ENCODE results near the gene PLCB3.

Gene PLCB3

DNA sequence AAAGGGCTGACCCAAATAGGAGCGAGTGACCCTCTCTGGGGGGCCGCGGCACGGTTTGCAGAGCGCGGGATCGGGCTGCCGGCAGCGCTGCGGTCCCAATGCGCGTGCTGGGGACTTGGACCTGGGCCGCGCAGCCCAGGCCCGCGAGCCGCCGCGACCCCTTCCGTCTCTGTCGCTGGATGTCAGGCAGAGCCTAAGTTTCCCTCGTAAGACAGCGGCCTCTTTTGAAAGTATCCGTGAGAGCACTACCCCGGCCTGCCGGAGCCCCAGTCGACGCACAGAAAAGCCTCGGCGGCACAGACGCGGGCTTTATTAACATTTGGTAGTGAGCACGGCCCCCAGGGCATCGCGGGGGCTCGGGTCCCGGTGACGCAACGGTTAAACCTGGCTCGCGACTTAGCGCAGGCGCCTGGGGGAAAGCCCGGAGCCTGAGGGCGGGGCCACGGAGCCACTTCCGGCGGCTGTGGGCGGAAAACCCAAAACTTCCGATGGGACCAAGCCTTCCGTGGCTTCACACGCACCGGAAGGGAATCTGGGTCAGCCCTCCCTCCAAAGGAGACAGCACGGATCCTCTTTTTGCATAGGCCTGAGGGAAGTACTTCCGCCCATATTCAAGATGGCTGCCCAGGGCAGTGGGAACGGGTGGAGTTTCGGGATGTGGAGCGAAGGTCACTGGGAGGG, 18.4 kb downstream of the PLCB3 start:
- peak; percentile 98 for DNase-seq
- Histone ChIP-seq H3K36me3 (peaks cover 26% of the 10 kb centered on the region), H3K4me3 (ENCODE audit: low read depth, low read length) (peak overlapping the region; percentile 82), H3K27me3 (ENCODE audit: insufficient read depth, low read depth, severe bottlenecking) (no peaks in the 10 kb centered on the region), H3K27ac (peak overlapping the region; percentile 79), H3K9me3 (ENCODE audit: severe bottlenecking) (no peaks in the 10 kb centered on the region)
- TF ChIP-seq, protein P1, sequence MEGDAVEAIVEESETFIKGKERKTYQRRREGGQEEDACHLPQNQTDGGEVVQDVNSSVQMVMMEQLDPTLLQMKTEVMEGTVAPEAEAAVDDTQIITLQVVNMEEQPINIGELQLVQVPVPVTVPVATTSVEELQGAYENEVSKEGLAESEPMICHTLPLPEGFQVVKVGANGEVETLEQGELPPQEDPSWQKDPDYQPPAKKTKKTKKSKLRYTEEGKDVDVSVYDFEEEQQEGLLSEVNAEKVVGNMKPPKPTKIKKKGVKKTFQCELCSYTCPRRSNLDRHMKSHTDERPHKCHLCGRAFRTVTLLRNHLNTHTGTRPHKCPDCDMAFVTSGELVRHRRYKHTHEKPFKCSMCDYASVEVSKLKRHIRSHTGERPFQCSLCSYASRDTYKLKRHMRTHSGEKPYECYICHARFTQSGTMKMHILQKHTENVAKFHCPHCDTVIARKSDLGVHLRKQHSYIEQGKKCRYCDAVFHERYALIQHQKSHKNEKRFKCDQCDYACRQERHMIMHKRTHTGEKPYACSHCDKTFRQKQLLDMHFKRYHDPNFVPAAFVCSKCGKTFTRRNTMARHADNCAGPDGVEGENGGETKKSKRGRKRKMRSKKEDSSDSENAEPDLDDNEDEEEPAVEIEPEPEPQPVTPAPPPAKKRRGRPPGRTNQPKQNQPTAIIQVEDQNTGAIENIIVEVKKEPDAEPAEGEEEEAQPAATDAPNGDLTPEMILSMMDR (IDR thresholded peaks at IDR 0.05; ENCODE audit: low read depth, low read length) = no peak; the same call in 1 of the 2 replicates

DNA sequence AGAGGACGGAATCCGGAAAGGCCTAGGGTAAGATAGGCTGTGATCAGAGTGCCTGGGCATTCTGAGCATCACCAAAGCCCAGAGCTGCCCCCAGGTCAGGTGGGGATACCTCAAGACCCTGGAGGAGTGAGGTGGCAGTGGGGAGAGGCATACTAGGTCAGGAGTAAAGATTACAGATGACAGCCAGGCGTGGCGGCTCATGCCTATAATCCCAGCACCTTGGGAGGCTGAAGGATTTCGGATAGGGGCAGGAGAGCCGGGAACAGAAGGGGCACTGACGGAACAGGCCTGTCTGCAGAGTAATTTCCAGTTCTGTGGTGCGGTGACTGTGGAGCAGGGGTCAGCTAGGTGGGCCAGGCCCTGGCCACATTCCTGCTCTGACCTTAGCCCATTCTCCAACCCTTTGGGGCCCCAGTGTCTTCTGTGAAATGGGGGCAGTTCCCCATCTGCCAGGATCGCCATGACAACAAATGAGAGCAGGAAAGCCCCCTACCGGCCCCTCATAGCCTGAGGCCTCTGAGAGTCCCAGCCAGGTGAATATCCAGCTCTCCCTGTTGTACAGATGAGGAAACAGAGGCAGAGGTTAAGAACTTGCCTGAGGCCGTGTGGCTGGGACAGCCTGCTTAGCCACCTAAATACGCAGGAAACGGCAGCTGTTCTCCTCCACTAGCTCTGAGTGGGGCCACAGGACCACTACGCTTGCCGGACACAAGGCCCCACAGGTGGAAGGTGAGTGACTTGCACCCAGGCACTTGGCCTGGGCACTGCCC, 23.9 kb downstream of the PLCB3 start:
- TF ChIP-seq, protein P1 (IDR thresholded peaks at IDR 0.05; ENCODE audit: low read depth, low read length) = no peak
- H3K27me3 ChIP-seq (ENCODE audit: insufficient read depth, low read depth, severe bottlenecking) = no peaks in the 10 kb centered on the region
- H3K36me3 ChIP-seq = peaks cover 29% of the 10 kb centered on the region
- H3K27ac ChIP-seq = peak overlapping the region; percentile 30
- no peaks in the 10 kb centered on the region for H3K9me3 ChIP-seq (ENCODE audit: severe bottlenecking)
- H3K4me3 ChIP-seq (ENCODE audit: low read depth, low read length) = no peak overlapping the region
- DNase-seq = peak; percentile 72

DNA sequence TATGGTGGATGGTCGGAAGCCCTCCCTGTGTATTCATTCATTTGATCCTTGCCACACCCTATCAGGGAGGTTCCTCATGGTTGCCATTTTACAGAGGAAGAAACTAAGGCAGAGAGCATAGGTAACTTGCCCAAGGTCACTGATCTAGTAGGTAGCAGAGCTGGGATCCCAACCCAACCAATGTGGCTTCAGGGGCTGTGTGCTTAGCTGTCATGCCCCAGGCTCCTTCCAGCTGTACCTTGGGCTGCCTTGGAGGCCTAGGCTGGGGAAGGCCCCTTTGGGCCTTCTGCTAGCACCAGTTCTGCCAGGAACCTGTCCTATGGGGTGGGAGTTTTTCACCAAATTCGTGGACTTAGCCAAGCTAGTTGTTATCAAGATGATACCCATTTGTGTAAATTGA, 24.5 kb downstream of the PLCB3 start:
- no peak for DNase-seq
- peak overlapping the region; percentile 30 for H3K27ac ChIP-seq

DNA sequence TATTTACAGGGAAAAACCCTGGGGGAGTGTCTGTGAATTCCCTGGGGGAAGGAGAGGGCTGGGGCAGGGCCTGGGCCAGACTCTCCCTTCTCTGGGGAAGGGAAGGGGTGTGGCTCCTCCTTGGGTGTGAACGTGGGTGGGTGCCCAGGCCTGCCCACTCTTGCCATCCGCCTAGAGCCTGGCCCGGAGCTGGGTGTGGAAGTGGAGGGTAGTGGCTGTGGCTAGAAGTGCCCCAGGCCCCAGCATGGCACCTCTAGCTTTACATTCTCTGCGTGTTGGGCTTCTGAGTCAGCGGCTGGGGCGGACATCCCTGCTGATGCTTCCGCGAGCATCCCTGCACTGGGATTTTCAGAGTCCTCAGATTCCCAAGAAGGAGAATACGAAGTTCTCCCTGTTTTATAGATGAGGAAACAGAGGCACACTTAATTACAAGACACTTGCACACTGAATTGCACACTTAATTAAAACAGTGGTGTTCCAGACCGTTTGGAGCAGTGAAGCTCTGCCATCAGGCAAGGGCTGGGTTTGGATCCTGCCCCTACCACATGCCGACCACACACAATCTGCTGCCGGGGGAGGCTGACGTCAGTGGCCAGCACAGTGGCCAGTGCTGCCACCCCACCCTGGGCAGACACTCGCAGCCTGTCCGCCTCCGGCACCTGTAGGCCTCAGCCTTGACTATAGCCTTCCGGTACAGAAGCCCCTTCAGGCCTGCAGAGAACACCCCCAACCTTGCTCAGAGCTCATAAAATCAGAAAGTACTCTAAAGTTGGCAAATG, 25.5 kb downstream of the PLCB3 start:
- H3K36me3 ChIP-seq = peaks cover 42% of the 10 kb centered on the region
- no peaks in the 10 kb centered on the region for H3K27me3 ChIP-seq (ENCODE audit: insufficient read depth, low read depth, severe bottlenecking)
- TF ChIP-seq, protein P1 (IDR thresholded peaks at IDR 0.05; ENCODE audit: low read depth, low read length) = no peak
- no peak overlapping the region for H3K27ac ChIP-seq
- H3K4me3 ChIP-seq (ENCODE audit: low read depth, low read length) = no peak overlapping the region
- DNase-seq = no peak
- no peaks in the 10 kb centered on the region for H3K9me3 ChIP-seq (ENCODE audit: severe bottlenecking)

More for the DNA sequence above, 24.5 kb downstream of the PLCB3 start:
- no peaks in the 10 kb centered on the region for H3K9me3 ChIP-seq (ENCODE audit: severe bottlenecking)
- peaks cover 32% of the 10 kb centered on the region for H3K36me3 ChIP-seq
- no peak overlapping the region for H3K4me3 ChIP-seq (ENCODE audit: low read depth, low read length)
- H3K27me3 ChIP-seq (ENCODE audit: insufficient read depth, low read depth, severe bottlenecking) = no peaks in the 10 kb centered on the region
- TF ChIP-seq, protein P1 (IDR thresholded peaks at IDR 0.05; ENCODE audit: low read depth, low read length) = no peak

DNA sequence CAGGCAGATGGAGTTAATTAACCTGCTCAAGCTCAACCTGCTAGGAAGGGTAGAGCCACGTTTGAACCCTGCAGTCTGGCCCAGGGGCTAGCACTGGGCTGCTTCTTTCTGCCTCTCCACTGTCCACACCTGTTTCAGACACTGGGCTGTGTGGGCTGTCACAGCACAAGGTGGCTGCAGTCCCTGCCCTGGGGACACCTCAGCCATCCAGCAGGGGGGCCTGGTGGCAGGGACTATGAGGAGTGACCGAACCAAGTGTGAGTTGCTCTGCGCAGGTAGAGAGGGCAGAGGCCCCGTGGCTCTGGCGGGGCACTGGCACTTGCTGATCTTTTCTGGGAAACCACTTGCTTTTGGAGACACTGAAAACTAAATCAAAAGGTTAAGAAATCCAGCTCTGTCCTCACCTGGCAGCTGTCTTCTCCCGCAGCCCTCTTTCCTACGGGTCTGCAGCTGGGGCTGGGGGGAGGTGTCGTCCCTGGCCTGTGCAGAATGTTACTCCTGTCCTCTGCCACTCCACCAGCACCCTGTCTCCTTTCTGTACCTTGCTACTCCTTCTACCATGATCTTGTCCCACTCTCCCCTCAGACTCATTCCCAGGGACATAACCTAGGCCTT, 27.4 kb downstream of the PLCB3 start:
- TF ChIP-seq, protein P1 (IDR thresholded peaks at IDR 0.05; ENCODE audit: low read depth, low read length) = no peak
- no peak overlapping the region for H3K27ac ChIP-seq
- no peak overlapping the region for H3K4me3 ChIP-seq (ENCODE audit: low read depth, low read length)
- no peak for DNase-seq
- H3K36me3 ChIP-seq = peaks cover 56% of the 10 kb centered on the region
- H3K27me3 ChIP-seq (ENCODE audit: insufficient read depth, low read depth, severe bottlenecking) = no peaks in the 10 kb centered on the region
- H3K9me3 ChIP-seq (ENCODE audit: severe bottlenecking) = no peaks in the 10 kb centered on the region
